ENCODE measurements around the gene GPRC5B.
A peak's percentile ranks its signal among the peaks of the same experiment; 100 is the strongest.

DNA sequence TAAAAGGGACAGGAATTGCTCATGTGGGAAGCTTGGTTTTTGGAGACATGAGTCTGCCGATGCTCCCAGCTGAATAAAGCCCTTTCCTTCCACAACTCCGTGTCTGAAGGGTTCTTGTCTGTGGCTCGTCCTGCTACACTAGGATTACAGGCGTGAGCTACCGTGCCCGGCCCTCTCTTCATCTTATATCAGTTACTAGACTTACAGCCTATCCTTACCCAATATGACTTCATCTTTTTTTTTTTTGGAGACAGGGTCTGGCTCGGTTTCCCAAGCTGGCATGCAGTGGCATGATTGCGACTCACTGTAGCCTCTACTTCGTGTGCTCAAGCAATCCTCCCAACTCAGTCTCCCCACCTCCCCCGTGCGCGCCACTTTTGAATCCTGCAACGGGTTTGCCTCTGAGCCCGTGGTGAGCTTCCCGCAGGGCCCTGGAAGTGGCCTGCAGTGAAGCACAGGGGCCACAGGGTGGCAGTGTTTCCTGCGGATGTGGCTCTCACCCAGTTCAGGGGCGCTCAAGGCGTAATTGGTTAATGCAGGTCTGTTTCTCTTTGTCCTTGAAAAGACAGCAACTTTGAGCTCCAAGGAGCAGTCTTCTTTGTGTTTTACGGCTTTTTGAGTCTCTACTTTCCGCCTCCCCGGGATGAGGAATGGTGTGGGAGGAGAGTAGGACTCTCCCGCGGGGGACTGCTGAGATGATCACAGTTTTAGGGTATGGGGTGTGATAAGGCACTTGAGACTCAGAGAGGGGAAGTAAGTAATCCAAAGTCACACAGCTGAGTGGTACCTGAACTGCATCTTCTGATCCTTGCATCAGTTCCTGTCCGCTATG is 22.7 kb upstream of the GPRC5B start:
- TF ChIP-seq CTCF (IDR thresholded peaks at IDR 0.05) (peak; percentile 83 to 97 (median 86)), POLR2A (IDR thresholded peaks at IDR 0.05) (no peak)

Measured in thyroid gland (tissue), 4 donors.